PC-3 (cell line): ENCODE measurements around the gene POLR2C.

Experiments
- EZH2 ChIP-seq: fragments of 300-600 bp; sonication (generic); IDR thresholded peaks from one replicate; pipeline ENCODE4 v1.6.1; 2017; ENCODE audit warnings: antibody characterized with exemption, mild to moderate bottlenecking, low read length; ENCODE audit not compliant: unreplicated experiment
- EZH2phosphoT487 ChIP-seq: fragments of 300-600 bp; sonication (generic); IDR thresholded peaks from 2 replicates; pipeline ENCODE4 v1.6.1; 2018; ENCODE audit warnings: mild to moderate bottlenecking, antibody characterized with exemption, low read length, borderline replicate concordance
- TF ChIP-seq, protein P1 (sequence below): fragments of 300-600 bp; sonication (generic); conservative IDR thresholded peaks from 2 replicates; pipeline ENCODE4 v1.5.1; 2017; ENCODE audit warnings: antibody characterized with exemption, low read depth, mild to moderate bottlenecking, low read length

DNA sequence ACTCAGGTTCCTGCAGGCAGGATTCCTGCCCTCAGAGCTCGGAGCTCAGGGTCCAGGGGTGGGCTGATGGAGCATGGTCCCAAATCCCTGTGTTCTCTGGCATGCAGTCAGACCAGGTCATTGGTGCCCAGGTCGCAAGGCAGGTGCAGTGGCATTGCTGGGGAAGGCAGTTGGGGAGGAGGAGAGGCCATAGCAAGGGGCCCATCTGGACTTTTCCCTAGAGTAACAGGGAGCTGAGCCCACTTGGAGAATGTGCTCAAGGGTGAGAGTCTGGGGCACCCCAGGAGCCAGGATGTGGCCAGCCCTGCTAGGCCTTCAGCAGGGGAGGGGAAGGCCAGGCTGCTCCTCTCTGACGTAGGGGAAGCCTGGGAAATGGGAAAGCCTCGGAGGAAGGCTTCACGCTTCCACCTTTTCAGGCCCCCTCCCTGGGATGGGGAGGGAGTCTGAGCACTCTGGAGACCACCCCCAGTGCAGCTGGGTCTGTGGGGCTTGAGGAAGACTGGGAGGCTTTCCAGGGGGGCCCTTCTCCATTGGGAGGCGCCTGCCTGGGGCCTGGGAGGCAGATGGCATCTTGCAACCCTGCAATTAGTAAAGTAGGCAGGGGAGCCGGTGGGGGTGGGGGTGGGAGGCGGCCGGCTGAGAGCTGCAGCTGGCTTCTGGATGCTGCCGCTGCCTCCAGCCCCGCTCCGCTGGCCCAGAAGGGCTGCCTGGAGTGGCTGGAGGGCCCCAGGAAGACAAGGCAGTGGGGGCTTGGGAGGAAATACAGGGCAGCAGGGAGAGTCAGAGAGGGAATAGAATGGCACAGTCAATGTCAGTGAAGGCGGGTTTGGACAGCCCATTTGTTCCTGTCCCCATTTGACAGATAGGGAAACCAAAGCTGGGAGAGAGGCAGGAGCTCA, 44.9 kb downstream of the POLR2C start:
- TF ChIP-seq, protein P1, sequence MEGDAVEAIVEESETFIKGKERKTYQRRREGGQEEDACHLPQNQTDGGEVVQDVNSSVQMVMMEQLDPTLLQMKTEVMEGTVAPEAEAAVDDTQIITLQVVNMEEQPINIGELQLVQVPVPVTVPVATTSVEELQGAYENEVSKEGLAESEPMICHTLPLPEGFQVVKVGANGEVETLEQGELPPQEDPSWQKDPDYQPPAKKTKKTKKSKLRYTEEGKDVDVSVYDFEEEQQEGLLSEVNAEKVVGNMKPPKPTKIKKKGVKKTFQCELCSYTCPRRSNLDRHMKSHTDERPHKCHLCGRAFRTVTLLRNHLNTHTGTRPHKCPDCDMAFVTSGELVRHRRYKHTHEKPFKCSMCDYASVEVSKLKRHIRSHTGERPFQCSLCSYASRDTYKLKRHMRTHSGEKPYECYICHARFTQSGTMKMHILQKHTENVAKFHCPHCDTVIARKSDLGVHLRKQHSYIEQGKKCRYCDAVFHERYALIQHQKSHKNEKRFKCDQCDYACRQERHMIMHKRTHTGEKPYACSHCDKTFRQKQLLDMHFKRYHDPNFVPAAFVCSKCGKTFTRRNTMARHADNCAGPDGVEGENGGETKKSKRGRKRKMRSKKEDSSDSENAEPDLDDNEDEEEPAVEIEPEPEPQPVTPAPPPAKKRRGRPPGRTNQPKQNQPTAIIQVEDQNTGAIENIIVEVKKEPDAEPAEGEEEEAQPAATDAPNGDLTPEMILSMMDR = no peak
- no peak for TF ChIP-seq EZH2
- no peak for TF ChIP-seq EZH2phosphoT487
